ENCODE data around the gene ANAPC2. TPM values are rescaled to one million over a fixed set of nuclear protein-coding genes. Genes with fewer than 3 reads are reported as not detected.

ANAPC2 gene
- total and polyA plus RNA-seq, 9 donors: 8.0 to 61.5 (median 50.6) TPM

GRCh38 chr9:137233143-137233980 is 45.0 kb upstream of the ANAPC2 start:
- 45 to 63% (median 52%) methylated on average over 34 to 40 of the region's 40 CpGs for WGBS, 3 donors
- H3K27me3 ChIP-seq: peaks cover 8% of the 10 kb centered on the region
- DNase-seq: no peak
- intact Hi-C loops (cut with DNase I): loop anchor here in 1 of 4 donors (10.0 kb wide), 1 partner anchor 119 kb away; the partner anchor contains the start of gene DPP7
- peaks cover 11% of the 10 kb centered on the region for H3K4me1 ChIP-seq (ENCODE audit: insufficient read depth)
- H3K36me3 ChIP-seq: no peaks in the 10 kb centered on the region
- H3K9me3 ChIP-seq: no peaks in the 10 kb centered on the region
- H3K4me3 ChIP-seq: no peak overlapping the region
- H3K27ac ChIP-seq: no peak overlapping the region
- TF ChIP-seq EP300 (IDR thresholded peaks at IDR 0.05) (no peak), POLR2A (IDR thresholded peaks at IDR 0.05) (no peak)
- TF ChIP-seq, protein P1, sequence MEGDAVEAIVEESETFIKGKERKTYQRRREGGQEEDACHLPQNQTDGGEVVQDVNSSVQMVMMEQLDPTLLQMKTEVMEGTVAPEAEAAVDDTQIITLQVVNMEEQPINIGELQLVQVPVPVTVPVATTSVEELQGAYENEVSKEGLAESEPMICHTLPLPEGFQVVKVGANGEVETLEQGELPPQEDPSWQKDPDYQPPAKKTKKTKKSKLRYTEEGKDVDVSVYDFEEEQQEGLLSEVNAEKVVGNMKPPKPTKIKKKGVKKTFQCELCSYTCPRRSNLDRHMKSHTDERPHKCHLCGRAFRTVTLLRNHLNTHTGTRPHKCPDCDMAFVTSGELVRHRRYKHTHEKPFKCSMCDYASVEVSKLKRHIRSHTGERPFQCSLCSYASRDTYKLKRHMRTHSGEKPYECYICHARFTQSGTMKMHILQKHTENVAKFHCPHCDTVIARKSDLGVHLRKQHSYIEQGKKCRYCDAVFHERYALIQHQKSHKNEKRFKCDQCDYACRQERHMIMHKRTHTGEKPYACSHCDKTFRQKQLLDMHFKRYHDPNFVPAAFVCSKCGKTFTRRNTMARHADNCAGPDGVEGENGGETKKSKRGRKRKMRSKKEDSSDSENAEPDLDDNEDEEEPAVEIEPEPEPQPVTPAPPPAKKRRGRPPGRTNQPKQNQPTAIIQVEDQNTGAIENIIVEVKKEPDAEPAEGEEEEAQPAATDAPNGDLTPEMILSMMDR (IDR thresholded peaks at IDR 0.05): no peak

GRCh38 chr9:137232510-137232909 is 44.1 kb upstream of the ANAPC2 start:
- Histone ChIP-seq H3K36me3 (no peaks in the 10 kb centered on the region), H3K27me3 (peaks cover 12% of the 10 kb centered on the region), H3K4me3 (no peak overlapping the region), H3K4me1 (ENCODE audit: insufficient read depth) (peaks cover 11% of the 10 kb centered on the region), H3K27ac (no peak overlapping the region), H3K9me3 (no peaks in the 10 kb centered on the region)
- WGBS, 3 donors: 57 to 67% (median 66%) methylated on average over 23 to 24 of the region's 24 CpGs
- intact Hi-C loops (cut with DNase I): loop anchor here in 1 of 4 donors (10.0 kb wide), 1 partner anchor 118 kb away; the partner anchor contains the start of gene DPP7
- no peak for DNase-seq
- TF ChIP-seq EP300 (IDR thresholded peaks at IDR 0.05) (no peak), POLR2A (IDR thresholded peaks at IDR 0.05) (no peak)
- TF ChIP-seq, protein P1 (IDR thresholded peaks at IDR 0.05): no peak

- H3K9me3 ChIP-seq: no peaks in the 10 kb centered on the region
- peaks cover 12% of the 10 kb centered on the region for H3K27me3 ChIP-seq
- H3K27ac ChIP-seq: no peak overlapping the region
- no peaks in the 10 kb centered on the region for H3K36me3 ChIP-seq
- intact Hi-C loops (cut with DNase I): loop anchor here in 1 of 4 donors (10.0 kb wide), 1 partner anchor 117 kb away; the partner anchor contains the start of gene DPP7
- no peak for DNase-seq
- H3K4me3 ChIP-seq: no peak overlapping the region
- TF ChIP-seq POLR2A (IDR thresholded peaks at IDR 0.05) (no peak), EP300 (IDR thresholded peaks at IDR 0.05) (no peak)
- 62 to 71% (median 64%) methylated on average over 10 of the region's 10 CpGs for WGBS, 3 donors
- peaks cover 11% of the 10 kb centered on the region for H3K4me1 ChIP-seq (ENCODE audit: insufficient read depth)
These were observed 43.7 kb upstream of the ANAPC2 start for GRCh38 chr9:137232101-137232500.

DNA sequence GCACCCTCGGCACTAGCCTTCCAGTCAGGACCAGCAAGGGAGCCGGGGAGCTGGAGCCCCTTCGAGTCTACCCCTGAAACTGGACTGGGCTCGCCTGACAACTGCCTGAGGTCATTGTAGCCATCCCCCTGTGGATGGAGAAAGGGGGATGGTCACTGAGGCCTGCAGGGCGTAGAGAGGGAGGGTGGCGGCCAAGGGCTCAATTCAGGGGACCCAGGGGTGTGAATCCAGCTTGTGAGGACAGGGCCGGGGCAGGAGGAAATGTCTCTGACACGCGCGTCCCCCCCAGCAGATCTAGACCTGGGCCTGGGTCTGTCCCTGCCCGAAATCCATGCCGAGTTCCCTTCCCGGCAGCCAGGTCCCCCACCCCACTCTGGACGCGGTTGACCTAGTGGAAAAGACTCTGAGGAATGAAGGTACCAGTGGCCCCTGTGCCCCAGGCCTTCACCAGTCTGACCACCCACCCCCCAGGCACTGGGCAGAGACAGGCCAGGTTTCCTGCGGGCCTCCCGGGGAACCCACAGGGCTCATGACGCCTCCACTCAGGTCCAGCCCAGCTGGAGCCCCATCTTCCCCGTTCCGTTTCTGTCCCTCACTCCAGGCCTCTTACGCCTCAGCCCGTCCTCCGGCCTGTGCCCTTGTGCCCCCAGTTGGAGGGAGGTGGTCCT is 43.1 kb upstream of the ANAPC2 start:
- intact Hi-C loops (cut with DNase I): loop anchor here in 1 of 4 donors (10.0 kb wide), 1 partner anchor 117 kb away; the partner anchor contains the start of gene DPP7
- no peaks in the 10 kb centered on the region for H3K36me3 ChIP-seq
- H3K27me3 ChIP-seq: peaks cover 12% of the 10 kb centered on the region
- H3K4me3 ChIP-seq: no peak overlapping the region
- no peak for DNase-seq
- no peak for TF ChIP-seq POLR2A (IDR thresholded peaks at IDR 0.05)
- no peak for TF ChIP-seq EP300 (IDR thresholded peaks at IDR 0.05)
- TF ChIP-seq, protein P1 (IDR thresholded peaks at IDR 0.05): no peak
- H3K27ac ChIP-seq: no peak overlapping the region
- H3K4me1 ChIP-seq (ENCODE audit: insufficient read depth): peaks cover 7% of the 10 kb centered on the region
- WGBS, 3 donors: 72 to 81% (median 72%) methylated on average over 22 to 23 of the region's 23 CpGs
- H3K9me3 ChIP-seq: no peaks in the 10 kb centered on the region

All from ovary (tissue), 9 donors.